OCI-LY1 (cell line): ENCODE measurements around the gene SFSWAP.

Experiments used
- H2AFZ ChIP-seq: fragments of 200-600 bp; sonication (generic), shearing (Covaris generic); 2 replicates; pipeline ENCODE4 v1.6.0; 2014; ENCODE audit warnings: antibody characterized with exemption, mild to moderate bottlenecking, low read length
- H3F3A ChIP-seq: fragments of 200-600 bp; sonication (generic), shearing (Covaris generic); 2 replicates; pipeline ENCODE4 v1.6.0; 2014; ENCODE audit warnings: mild to moderate bottlenecking, antibody characterized with exemption, low read length, moderate library complexity; ENCODE audit not compliant: insufficient read depth
- H3K27ac ChIP-seq: fragments of 200-600 bp; sonication (generic); 2 replicates; pipeline ENCODE4 v1.5.1; 2014; ENCODE audit warnings: low read length, mixed run types, mild to moderate bottlenecking, low read depth; ENCODE audit not compliant: poor library complexity, severe bottlenecking
- H3K27me3 ChIP-seq: fragments of 200-600 bp; sonication (generic); 2 replicates; pipeline ENCODE4 v1.6.0; 2014; ENCODE audit warnings: antibody characterized with exemption, mild to moderate bottlenecking, low read length, moderate library complexity; ENCODE audit not compliant: insufficient read depth
- H3K36me3 ChIP-seq: fragments of 200-600 bp; sonication (generic); 2 replicates; pipeline ENCODE4 v1.6.1; 2014; ENCODE audit warnings: mild to moderate bottlenecking, antibody characterized with exemption, low read length, moderate library complexity, mixed read lengths; ENCODE audit not compliant: insufficient read depth
- H3K4me1 ChIP-seq: fragments of 200-600 bp; sonication (generic); 2 replicates; pipeline ENCODE4 v1.5.1; 2014; ENCODE audit warnings: mild to moderate bottlenecking, low read length, moderate library complexity; ENCODE audit not compliant: insufficient read depth, severe bottlenecking
- H3K4me2 ChIP-seq: fragments of 200-600 bp; sonication (generic), shearing (Covaris generic); 2 replicates; pipeline ENCODE4 v1.6.1; 2014; ENCODE audit warnings: low read length
- H3K4me3 ChIP-seq: fragments of 200-600 bp; sonication (generic); 2 replicates; pipeline ENCODE4 v1.5.1; 2014; ENCODE audit warnings: low read length, low read depth, mild to moderate bottlenecking, mixed read lengths; ENCODE audit not compliant: poor library complexity, severe bottlenecking
- H3K79me2 ChIP-seq: fragments of 200-600 bp; shearing (Covaris generic); 2 replicates; pipeline ENCODE4 v1.6.1; 2016; ENCODE audit warnings: mixed run types, low read length, mixed read lengths; ENCODE audit not compliant: insufficient read depth
- H3K9ac ChIP-seq: fragments of 200-600 bp; sonication (generic), shearing (Covaris generic); 2 replicates; pipeline ENCODE4 v1.6.1; 2014; ENCODE audit warnings: mild to moderate bottlenecking, low read length, mixed read lengths
- H3K9me2 ChIP-seq: fragments of 200-600 bp; sonication (generic), shearing (Covaris generic); 2 replicates; pipeline ENCODE4 v1.6.1; 2014; ENCODE audit warnings: low read depth, mild to moderate bottlenecking, low read length, mixed read lengths
- H3K9me3 ChIP-seq: fragments of 200-600 bp; shearing (Covaris generic); 2 replicates; pipeline ENCODE4 v1.6.1; 2014; ENCODE audit warnings: low read length, mixed read lengths
- H4K20me1 ChIP-seq: fragments of 200-600 bp; sonication (generic), shearing (Covaris generic); 2 replicates; pipeline ENCODE4 v1.6.0; 2016; ENCODE audit warnings: mild to moderate bottlenecking, low read length; ENCODE audit not compliant: insufficient read depth
- CTCF ChIP-seq: fragments of 200-600 bp; sonication (generic), shearing (Covaris generic); IDR thresholded peaks from 2 replicates; pipeline ENCODE4 v1.5.1; 2017; ENCODE audit warnings: mild to moderate bottlenecking, antibody characterized with exemption, low read length, moderate library complexity, mixed read lengths
- EZH2 ChIP-seq: fragments of 200-600 bp; sonication (generic), shearing (Covaris generic); IDR thresholded peaks from 2 replicates; pipeline ENCODE4 v1.8.0; 2017; ENCODE audit warnings: borderline replicate concordance, mixed run types, mild to moderate bottlenecking, antibody characterized with exemption, low read length, moderate library complexity, mixed read lengths

Gene SFSWAP

GRCh38 chr12:131687346-131688125 is 23.4 kb upstream of the SFSWAP start:
- Histone ChIP-seq H3K27ac (no peak overlapping the region), H3K36me3 (no peaks in the 10 kb centered on the region), H3K9me3 (no peaks in the 10 kb centered on the region; the same call in 1 of the 2 replicates), H3K4me2 (no peak overlapping the region), H3K4me1 (peaks cover 2% of the 10 kb centered on the region), H3K79me2 (no peaks in the 10 kb centered on the region), H3K27me3 (no peaks in the 10 kb centered on the region), H3F3A (no peaks in the 10 kb centered on the region), H2AFZ (no peak overlapping the region), H4K20me1 (no peaks in the 10 kb centered on the region), H3K9ac (no peak overlapping the region), H3K4me3 (no peak overlapping the region), H3K9me2 (no peaks in the 10 kb centered on the region)
- TF ChIP-seq EZH2 (no peak), CTCF (no peak)

- no peak overlapping the region for H3K4me3 ChIP-seq
- no peak overlapping the region for H2AFZ ChIP-seq
- no peaks in the 10 kb centered on the region for H3K4me1 ChIP-seq
- H3K9me3 ChIP-seq: no peaks in the 10 kb centered on the region; the same call in 1 of the 2 replicates
- H3K27ac ChIP-seq: no peak overlapping the region
- no peaks in the 10 kb centered on the region for H3K9me2 ChIP-seq
- H3K36me3 ChIP-seq: no peaks in the 10 kb centered on the region
- no peaks in the 10 kb centered on the region for H3K27me3 ChIP-seq
- H3K4me2 ChIP-seq: no peak overlapping the region
- H4K20me1 ChIP-seq: no peaks in the 10 kb centered on the region
- H3F3A ChIP-seq: no peaks in the 10 kb centered on the region
- no peak for TF ChIP-seq EZH2
- no peak for TF ChIP-seq CTCF
- no peak overlapping the region for H3K9ac ChIP-seq
- H3K79me2 ChIP-seq: no peaks in the 10 kb centered on the region
Measured at GRCh38 chr12:131688131-131688844, 22.6 kb upstream of the SFSWAP start.

- Histone ChIP-seq H3K4me1 (no peaks in the 10 kb centered on the region), H3F3A (no peaks in the 10 kb centered on the region), H3K9me3 (no peaks in the 10 kb centered on the region; the same call in 1 of the 2 replicates), H3K79me2 (no peaks in the 10 kb centered on the region), H3K4me3 (no peak overlapping the region), H3K4me2 (no peak overlapping the region), H3K9me2 (no peaks in the 10 kb centered on the region), H3K27me3 (no peaks in the 10 kb centered on the region), H4K20me1 (no peaks in the 10 kb centered on the region), H3K36me3 (no peaks in the 10 kb centered on the region), H3K27ac (no peak overlapping the region), H3K9ac (no peak overlapping the region), H2AFZ (no peak overlapping the region)
- TF ChIP-seq EZH2 (no peak), CTCF (no peak)
Measured at GRCh38 chr12:131688845-131689154, 22.1 kb upstream of the SFSWAP start.
